ENCODE results near the gene HS2ST1.
"Not testable (repeated sequence)": the region's sequence is repeated elsewhere in the genome, so short reads cannot be mapped to it uniquely, and the experiment has no call there.

Gene HS2ST1

GRCh38 chr1:87023326-87023725 is 108.9 kb downstream of the HS2ST1 start:
- no peak for DNase-seq (ENCODE audit: low spot score)

- peak; percentile 50 for DNase-seq (ENCODE audit: low spot score)
Observed at GRCh38 chr1:87024936-87025540, 110.6 kb downstream of the HS2ST1 start.

- DNase-seq (ENCODE audit: low spot score) = not testable (repeated sequence)
Observed at GRCh38 chr1:87027561-87027960, 113.1 kb downstream of the HS2ST1 start.

- DNase-seq (ENCODE audit: low spot score) = no peak
Observed at GRCh38 chr1:87028576-87028975, 114.1 kb downstream of the HS2ST1 start.

GRCh38 chr1:87030740-87031690 is 116.6 kb downstream of the HS2ST1 start:
- DNase-seq (ENCODE audit: low spot score) = no peak

GRCh38 chr1:87034351-87034750 is 119.9 kb downstream of the HS2ST1 start:
- no peak for DNase-seq (ENCODE audit: low spot score)

GRCh38 chr1:87039096-87039495 is 124.7 kb downstream of the HS2ST1 start:
- no peak for DNase-seq (ENCODE audit: low spot score)

GRCh38 chr1:87042111-87042811 is 127.8 kb downstream of the HS2ST1 start:
- no peak for DNase-seq (ENCODE audit: low spot score)

- no peak for DNase-seq (ENCODE audit: low spot score)
Observed at GRCh38 chr1:87044424-87044823, 130.0 kb downstream of the HS2ST1 start.

GRCh38 chr1:87044840-87045239 is 130.4 kb downstream of the HS2ST1 start:
- DNase-seq (ENCODE audit: low spot score) = no peak

- no peak for DNase-seq (ENCODE audit: low spot score)
Observed at GRCh38 chr1:87045761-87046304, 131.4 kb downstream of the HS2ST1 start.

- DNase-seq (ENCODE audit: low spot score) = no peak
Observed at GRCh38 chr1:87046951-87047350, 132.5 kb downstream of the HS2ST1 start.

GRCh38 chr1:87048237-87048636 is 133.8 kb downstream of the HS2ST1 start:
- DNase-seq (ENCODE audit: low spot score) = no peak

- no peak for DNase-seq (ENCODE audit: low spot score)
Observed at GRCh38 chr1:87051965-87052364, 137.5 kb downstream of the HS2ST1 start.

GRCh38 chr1:87052400-87052799 is 138.0 kb downstream of the HS2ST1 start:
- no peak for DNase-seq (ENCODE audit: low spot score)

- DNase-seq (ENCODE audit: low spot score) = no peak
Observed at GRCh38 chr1:87052961-87053360, 138.5 kb downstream of the HS2ST1 start.

- no peak for DNase-seq (ENCODE audit: low spot score)
Observed at GRCh38 chr1:87053446-87053845, 139.0 kb downstream of the HS2ST1 start.

- DNase-seq (ENCODE audit: low spot score) = no peak
Observed at GRCh38 chr1:87056974-87057373, 142.5 kb downstream of the HS2ST1 start.

- peak; percentile 10 for DNase-seq (ENCODE audit: low spot score)
Observed at GRCh38 chr1:87058343-87058649, 143.9 kb downstream of the HS2ST1 start.

- DNase-seq (ENCODE audit: low spot score) = peak; percentile 6
Observed at GRCh38 chr1:87061742-87062156, 147.3 kb downstream of the HS2ST1 start.

- DNase-seq (ENCODE audit: low spot score) = no peak
Observed at GRCh38 chr1:87062687-87063086, 148.3 kb downstream of the HS2ST1 start.

GRCh38 chr1:87064309-87064708 is 149.9 kb downstream of the HS2ST1 start:
- DNase-seq (ENCODE audit: low spot score) = no peak

- no peak for DNase-seq (ENCODE audit: low spot score)
Observed at GRCh38 chr1:87064986-87065385, 150.6 kb downstream of the HS2ST1 start.
